Skeletal muscle tissue (tissue), 4 donors: ENCODE results near the gene MAPK13. TPM values are rescaled to one million over a fixed set of nuclear protein-coding genes. Genes with fewer than 3 reads are reported as not detected.

Source experiments
- H3K27ac ChIP-seq: one replicate; pipeline ENCODE4 v1.7.0; 2013; ENCODE audit warnings: mild to moderate bottlenecking, low read depth, low read length, inconsistent platforms
- H3K27me3 ChIP-seq, 3 donors: one replicate each; pipeline ENCODE4 v1.7.0; 2013; ENCODE audit warnings: low read length in 3 of 3; ENCODE audit not compliant: control insufficient read depth in 3 of 3, insufficient read depth in 3 of 3
- H3K36me3 ChIP-seq, 3 donors: one replicate each; pipeline ENCODE4 v1.7.0; 2013; ENCODE audit warnings: low read length in 3 of 3; ENCODE audit not compliant: control insufficient read depth in 3 of 3, insufficient read depth in 3 of 3
- H3K4me1 ChIP-seq, 3 donors: one replicate each; pipeline ENCODE4 v1.7.0; 2013; ENCODE audit warnings: low read length in 3 of 3, mild to moderate bottlenecking in 3 of 3; ENCODE audit not compliant: control insufficient read depth in 3 of 3, insufficient read depth in 3 of 3
- H3K4me3 ChIP-seq, 3 donors: one replicate each; pipeline ENCODE4 v1.7.0; 2013; ENCODE audit warnings: low read length in 3 of 3
- H3K9ac ChIP-seq, 3 donors: one replicate each; pipeline ENCODE4 v1.7.0; 2013; ENCODE audit warnings: low read length in 3 of 3, mild to moderate bottlenecking in 3 of 3, moderate library complexity in 2 of 3, low read depth in 1 of 3
- H3K9me3 ChIP-seq, 3 donors: one replicate each; pipeline ENCODE4 v1.7.0; 2013; ENCODE audit warnings: low read length in 3 of 3; ENCODE audit not compliant: control insufficient read depth in 3 of 3
- total RNA-seq: library from RNA; depleted of rRNA; stranded (reverse); fragments of >200 nt; gene quantifications from one replicate; pipeline ENCODE4 v1.2.3, GENCODE V29; 2014
- donor health status: Osteomylitis.

MAPK13 gene
- total RNA-seq, 1 donor from 2014 or later, result 3.1 TPM

DNA sequence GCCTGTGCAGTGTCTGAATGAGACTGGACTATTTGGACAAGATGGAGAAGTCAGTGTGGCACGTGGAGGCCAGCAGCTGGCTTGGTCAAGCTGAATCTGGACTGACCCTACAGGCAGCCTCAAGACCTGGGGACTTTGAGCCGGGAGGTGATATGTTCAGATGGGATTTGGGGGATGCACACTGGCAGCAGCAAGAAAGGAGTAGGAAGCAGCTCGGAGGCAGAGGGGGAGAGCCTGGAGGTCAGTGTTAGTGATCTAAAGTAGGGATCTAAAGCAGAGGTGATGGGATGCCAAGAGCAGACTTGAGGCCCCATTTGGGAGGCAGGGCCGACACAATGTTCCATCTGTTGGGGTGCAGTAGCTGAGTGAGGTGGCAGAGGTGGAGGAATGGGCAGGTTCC is 2.8 kb downstream of the MAPK13 start:
- H3K27ac ChIP-seq, result no peak overlapping the region
- H3K9me3 ChIP-seq, result no peaks in the 10 kb centered on the region
- peaks cover 0 to 40% (median 25%) of the 10 kb centered on the region in 3 donors for H3K27me3 ChIP-seq
- H3K36me3 ChIP-seq, result peaks cover 0 to 3% (median 0%) of the 10 kb centered on the region in 3 donors
- H3K4me1 ChIP-seq, result peaks cover 5 to 18% (median 18%) of the 10 kb centered on the region in 3 donors
- no peak overlapping the region for H3K4me3 ChIP-seq
- no peak overlapping the region for H3K9ac ChIP-seq

DNA sequence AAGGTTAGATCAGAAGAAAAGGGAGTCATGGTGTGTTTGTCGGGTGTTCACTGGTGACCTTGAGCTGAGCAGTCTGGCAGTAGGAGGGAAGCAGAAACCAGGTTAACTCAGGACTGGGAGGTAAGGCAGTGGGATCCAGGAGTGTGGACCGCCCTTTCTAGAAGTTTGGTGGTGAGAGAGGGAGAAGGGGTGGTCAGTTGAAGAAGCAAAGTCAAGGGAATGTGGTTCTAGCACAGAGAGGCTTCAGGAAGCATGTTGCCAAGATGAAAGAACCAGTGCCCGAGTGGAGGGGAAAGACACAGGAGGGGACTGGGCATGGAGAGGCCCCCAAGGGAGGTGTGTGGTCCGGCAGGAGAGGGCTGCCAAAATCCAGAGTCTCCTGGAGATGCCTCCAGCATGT is 3.6 kb downstream of the MAPK13 start:
- H3K27ac ChIP-seq, result no peak overlapping the region
- H3K9me3 ChIP-seq, result no peaks in the 10 kb centered on the region
- H3K9ac ChIP-seq, result no peak overlapping the region
- peaks cover 0 to 3% (median 0%) of the 10 kb centered on the region in 3 donors for H3K36me3 ChIP-seq
- H3K27me3 ChIP-seq, result peaks cover 0 to 33% (median 25%) of the 10 kb centered on the region in 3 donors
- H3K4me1 ChIP-seq, result peaks cover 5 to 18% (median 18%) of the 10 kb centered on the region in 3 donors
- H3K4me3 ChIP-seq, result no peak overlapping the region

DNA sequence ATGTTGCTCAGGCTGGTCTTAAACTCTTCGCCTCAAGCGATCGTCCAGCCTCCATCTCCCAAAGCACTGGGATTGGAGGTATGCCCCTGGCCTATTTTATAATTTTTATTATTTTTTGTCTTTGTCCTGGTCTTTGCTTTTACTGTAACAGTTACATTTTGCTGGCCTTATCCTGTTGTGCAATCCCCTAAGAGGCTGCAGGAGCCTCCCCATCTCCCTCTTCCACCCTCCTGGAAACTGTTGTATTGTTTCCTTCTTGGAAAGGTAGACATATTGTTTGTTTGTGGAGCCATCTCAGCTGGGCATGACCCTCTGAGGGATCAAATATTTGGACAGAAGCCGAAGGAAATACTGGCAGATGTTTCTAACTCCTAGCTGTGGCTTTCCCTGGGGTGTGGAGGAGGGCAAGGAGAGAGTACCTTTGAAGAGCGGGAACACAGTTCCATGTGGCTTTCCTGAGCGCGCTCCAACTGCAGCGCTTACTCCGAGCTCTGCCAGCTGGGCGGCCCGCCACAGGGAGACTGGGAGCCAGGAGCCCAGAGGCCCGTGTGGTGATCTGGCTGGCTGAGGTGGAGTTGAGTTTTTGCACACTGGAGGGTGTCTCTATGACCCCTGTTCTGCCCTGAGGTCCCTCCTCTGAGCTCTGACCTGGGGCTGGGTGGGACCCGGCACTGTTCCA is 4.9 kb downstream of the MAPK13 start:
- peaks cover 0 to 26% (median 25%) of the 10 kb centered on the region in 3 donors for H3K27me3 ChIP-seq
- peaks cover 0 to 3% (median 0%) of the 10 kb centered on the region in 3 donors for H3K36me3 ChIP-seq
- peaks cover 8 to 26% (median 24%) of the 10 kb centered on the region in 3 donors for H3K4me1 ChIP-seq

DNA sequence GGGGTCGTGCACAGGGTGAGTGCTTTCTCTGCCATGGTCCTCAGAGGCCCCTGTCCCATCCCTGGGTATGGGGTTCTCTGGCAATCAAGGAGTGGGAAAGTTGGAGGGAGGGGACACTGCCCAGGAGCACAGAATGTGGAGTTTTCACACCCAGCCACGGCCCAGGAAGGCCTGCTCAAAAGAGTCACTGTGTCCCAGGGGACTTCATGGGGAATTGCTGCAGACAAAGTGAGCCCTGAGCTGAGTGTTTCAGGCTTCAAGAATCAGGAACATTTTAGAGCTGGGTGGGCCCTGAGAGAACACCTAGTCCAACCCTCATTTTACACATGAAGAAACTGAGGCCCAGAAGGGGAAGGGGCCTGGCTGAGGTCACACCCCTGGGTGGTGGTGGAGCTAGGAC is 5.7 kb downstream of the MAPK13 start:
- H3K36me3 ChIP-seq, result peaks cover 0 to 3% (median 0%) of the 10 kb centered on the region in 3 donors
- no peaks in the 10 kb centered on the region for H3K9me3 ChIP-seq
- H3K4me3 ChIP-seq, result no peak overlapping the region
- H3K9ac ChIP-seq, result no peak overlapping the region
- peaks cover 10 to 25% (median 25%) of the 10 kb centered on the region in 3 donors for H3K4me1 ChIP-seq
- H3K27ac ChIP-seq, result no peak overlapping the region
- H3K27me3 ChIP-seq, result peaks cover 0 to 22% (median 21%) of the 10 kb centered on the region in 3 donors

More for the DNA sequence above, 4.9 kb downstream of the MAPK13 start:
- no peaks in the 10 kb centered on the region for H3K9me3 ChIP-seq
- H3K4me3 ChIP-seq, result no peak overlapping the region
- H3K27ac ChIP-seq, result no peak overlapping the region
- no peak overlapping the region for H3K9ac ChIP-seq

DNA sequence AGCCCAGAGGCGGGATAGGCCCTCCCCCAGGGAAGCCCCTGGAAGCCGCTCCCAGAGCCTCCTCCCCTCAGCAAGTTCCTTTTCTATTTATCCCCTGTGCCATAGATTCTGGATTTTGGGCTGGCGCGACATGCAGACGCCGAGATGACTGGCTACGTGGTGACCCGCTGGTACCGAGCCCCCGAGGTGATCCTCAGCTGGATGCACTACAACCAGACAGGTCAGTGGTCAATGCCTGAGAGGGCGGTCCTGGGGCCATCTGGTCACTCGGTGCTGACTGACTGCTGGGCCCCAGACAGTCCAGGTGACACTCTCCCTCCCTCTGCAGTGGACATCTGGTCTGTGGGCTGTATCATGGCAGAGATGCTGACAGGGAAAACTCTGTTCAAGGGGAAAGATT is 6.2 kb downstream of the MAPK13 start:
- Histone ChIP-seq H3K4me1 (peaks cover 10 to 23% (median 23%) of the 10 kb centered on the region in 3 donors), H3K9ac (no peak overlapping the region), H3K9me3 (no peaks in the 10 kb centered on the region), H3K4me3 (no peak overlapping the region), H3K27me3 (peaks cover 0 to 17% (median 17%) of the 10 kb centered on the region in 3 donors), H3K36me3 (peaks cover 0 to 3% (median 0%) of the 10 kb centered on the region in 3 donors), H3K27ac (no peak overlapping the region)

DNA sequence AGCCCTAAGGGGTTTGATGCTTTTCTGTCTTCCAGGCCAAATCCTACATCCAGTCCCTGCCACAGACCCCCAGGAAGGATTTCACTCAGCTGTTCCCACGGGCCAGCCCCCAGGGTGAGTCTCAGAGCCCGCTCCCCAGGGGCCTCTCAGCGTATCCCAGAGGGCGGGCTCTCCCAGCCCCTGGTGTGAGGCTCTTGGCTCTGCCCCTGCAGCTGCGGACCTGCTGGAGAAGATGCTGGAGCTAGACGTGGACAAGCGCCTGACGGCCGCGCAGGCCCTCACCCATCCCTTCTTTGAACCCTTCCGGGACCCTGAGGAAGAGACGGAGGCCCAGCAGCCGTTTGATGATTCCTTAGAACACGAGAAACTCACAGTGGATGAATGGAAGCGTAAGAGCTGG is 8.4 kb downstream of the MAPK13 start:
- peaks cover 10 to 23% (median 18%) of the 10 kb centered on the region in 3 donors for H3K4me1 ChIP-seq
- no peak overlapping the region for H3K4me3 ChIP-seq

DNA sequence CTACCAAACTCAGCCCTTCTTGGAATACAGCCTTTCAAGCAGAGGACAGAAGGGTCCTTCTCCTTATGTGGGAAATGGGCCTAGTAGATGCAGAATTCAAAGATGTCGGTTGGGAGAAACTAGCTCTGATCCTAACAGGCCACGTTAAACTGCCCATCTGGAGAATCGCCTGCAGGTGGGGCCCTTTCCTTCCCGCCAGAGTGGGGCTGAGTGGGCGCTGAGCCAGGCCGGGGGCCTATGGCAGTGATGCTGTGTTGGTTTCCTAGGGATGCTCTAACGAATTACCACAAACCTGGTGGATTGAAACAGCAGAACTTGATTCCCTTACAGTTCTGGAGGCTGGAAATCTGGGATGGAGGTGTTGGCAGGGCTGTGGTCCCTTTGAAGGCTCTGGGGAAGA is 9.1 kb downstream of the MAPK13 start:
- H3K36me3 ChIP-seq, result peaks cover 0 to 3% (median 0%) of the 10 kb centered on the region in 3 donors
- H3K27ac ChIP-seq, result no peak overlapping the region
- peaks cover 10 to 23% (median 18%) of the 10 kb centered on the region in 3 donors for H3K4me1 ChIP-seq
- H3K4me3 ChIP-seq, result no peak overlapping the region
- H3K9me3 ChIP-seq, result no peaks in the 10 kb centered on the region
- H3K27me3 ChIP-seq, result no peaks in the 10 kb centered on the region
- H3K9ac ChIP-seq, result peak overlapping the region in 1 of 3 donors; percentile 14

More for the DNA sequence above, 8.4 kb downstream of the MAPK13 start:
- H3K27ac ChIP-seq, result no peak overlapping the region
- peaks cover 0 to 4% (median 4%) of the 10 kb centered on the region in 3 donors for H3K27me3 ChIP-seq
- H3K9me3 ChIP-seq, result no peaks in the 10 kb centered on the region
- H3K36me3 ChIP-seq, result peaks cover 0 to 3% (median 0%) of the 10 kb centered on the region in 3 donors
- H3K9ac ChIP-seq, result no peak overlapping the region

DNA sequence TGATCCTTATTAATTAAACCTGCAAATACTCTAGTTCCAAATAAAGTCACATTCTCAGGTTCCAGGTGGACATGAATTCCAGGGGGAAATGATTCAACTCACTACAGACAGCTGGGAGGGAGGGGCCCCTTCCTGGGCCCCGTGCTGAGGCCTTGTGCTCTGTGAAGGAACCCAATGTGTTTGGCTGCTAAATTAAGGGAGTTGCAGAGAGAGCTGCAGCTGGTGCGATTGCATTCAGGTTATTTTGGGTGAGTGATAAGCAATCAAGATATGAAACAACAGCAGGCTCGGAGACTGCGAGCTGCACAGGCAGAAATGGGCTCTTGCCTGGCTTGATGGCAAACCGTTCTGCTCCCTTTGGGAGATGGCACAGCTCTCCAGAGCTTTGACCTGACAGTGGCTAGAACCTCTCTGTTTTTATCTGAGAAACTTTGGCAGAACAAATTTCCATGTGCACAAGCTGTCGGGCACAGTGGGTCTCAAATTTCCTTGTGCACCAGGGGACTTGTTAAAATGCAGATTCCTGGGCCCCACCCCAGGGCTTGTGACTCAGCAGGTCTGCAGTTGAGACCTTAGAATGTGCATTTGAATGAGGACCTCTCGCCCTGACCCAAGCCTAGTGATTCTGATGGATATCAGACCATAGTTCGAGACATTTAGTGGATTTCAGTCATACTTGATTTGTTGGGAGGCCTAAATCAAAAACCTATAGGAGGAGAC is 9.8 kb downstream of the MAPK13 start:
- no peak overlapping the region for H3K27ac ChIP-seq
- peak overlapping the region in 1 of 3 donors; percentile 7 for H3K4me3 ChIP-seq
- peak overlapping the region; percentile 14 to 57 (median 33) for H3K9ac ChIP-seq
- no peaks in the 10 kb centered on the region for H3K9me3 ChIP-seq
- no peaks in the 10 kb centered on the region for H3K27me3 ChIP-seq
- peaks cover 10 to 22% (median 17%) of the 10 kb centered on the region in 3 donors for H3K4me1 ChIP-seq
- peaks cover 0 to 3% (median 0%) of the 10 kb centered on the region in 3 donors for H3K36me3 ChIP-seq

DNA sequence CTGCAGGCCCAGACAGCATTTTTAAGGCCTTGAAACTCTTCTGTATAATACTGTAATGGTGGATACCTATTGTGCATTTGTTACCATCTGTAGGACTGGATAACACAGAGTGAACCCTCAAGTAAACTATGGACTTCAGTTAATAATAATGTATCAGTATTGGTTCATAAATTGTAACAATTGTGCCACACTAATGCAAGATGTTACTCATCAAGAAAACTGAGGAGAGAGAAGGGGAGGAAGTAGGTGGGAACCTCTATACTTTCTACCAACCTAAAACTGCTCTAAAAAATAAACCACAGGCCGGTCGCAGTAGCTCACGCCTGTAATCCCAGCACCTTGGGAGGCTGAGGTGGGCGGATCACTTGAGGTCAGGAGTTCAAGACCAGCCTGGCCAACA is 10.8 kb downstream of the MAPK13 start:
- no peak overlapping the region for H3K4me3 ChIP-seq
- no peaks in the 10 kb centered on the region for H3K9me3 ChIP-seq
- H3K36me3 ChIP-seq, result peaks cover 0 to 3% (median 0%) of the 10 kb centered on the region in 3 donors
- no peak overlapping the region for H3K9ac ChIP-seq
- no peak overlapping the region for H3K27ac ChIP-seq
- no peaks in the 10 kb centered on the region for H3K27me3 ChIP-seq
- H3K4me1 ChIP-seq, result peaks cover 6 to 13% (median 10%) of the 10 kb centered on the region in 3 donors

DNA sequence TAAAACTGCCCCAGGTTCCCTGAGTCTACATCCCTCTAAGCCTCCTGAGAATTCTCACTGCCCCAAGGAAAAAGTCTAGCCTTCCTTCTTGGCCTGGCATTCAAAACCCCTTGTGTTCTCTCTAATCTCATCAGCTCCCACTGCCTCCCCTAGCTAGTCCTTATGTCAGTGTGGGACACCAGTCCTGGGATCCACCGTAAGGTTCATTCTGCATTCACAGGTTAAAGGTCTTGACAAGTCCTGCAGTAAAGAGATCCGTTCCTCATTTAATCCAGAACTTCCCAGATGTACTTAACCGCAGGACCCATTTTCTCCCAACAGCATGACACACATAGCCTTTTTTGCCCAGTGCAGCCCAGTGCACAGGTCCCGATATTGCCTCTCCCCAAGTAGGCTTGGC is 11.6 kb downstream of the MAPK13 start:
- Histone ChIP-seq H3K9me3 (no peaks in the 10 kb centered on the region), H3K4me1 (peaks cover 6 to 12% (median 10%) of the 10 kb centered on the region in 3 donors), H3K27me3 (no peaks in the 10 kb centered on the region), H3K9ac (no peak overlapping the region), H3K4me3 (no peak overlapping the region), H3K36me3 (no peaks in the 10 kb centered on the region), H3K27ac (no peak overlapping the region)
